Right kidney (tissue), 1 donor: Measurements from ENCODE around the gene RAX2.
A peak's percentile ranks its signal among the peaks of the same experiment; 100 is the strongest.

ENCODE experiments used
- DNase-seq: peaks from one replicate; pipeline ENCODE4 v3.0.0-alpha.2; 2016

The RAX2 gene

GRCh38 chr19:3801412-3802096 is 29.5 kb upstream of the RAX2 start:
- DNase-seq: peak; percentile 50

DNA sequence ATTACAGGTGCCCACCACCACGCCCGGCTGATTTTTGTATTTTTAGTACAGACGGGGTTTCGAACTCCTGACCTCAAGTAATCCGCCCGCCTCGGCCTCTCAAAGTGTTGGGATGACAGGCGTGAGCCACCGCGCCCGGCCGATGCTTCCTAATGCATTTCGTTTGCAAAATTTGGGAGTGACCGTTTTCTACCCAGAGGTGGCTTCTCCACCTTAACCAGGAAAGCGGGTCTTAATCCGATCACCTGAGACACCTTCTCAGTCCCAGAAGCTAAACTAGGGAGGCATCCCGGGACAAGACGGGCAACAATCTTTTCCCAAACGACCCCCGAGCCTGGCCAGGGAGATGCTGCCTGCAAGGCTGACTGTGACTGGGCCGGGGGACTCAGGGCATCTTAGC is 29.0 kb upstream of the RAX2 start:
- no peak for DNase-seq

- DNase-seq: no peak
Measured at GRCh38 chr19:3798137-3798536, 26.1 kb upstream of the RAX2 start.

- no peak for DNase-seq
Measured at GRCh38 chr19:3796358-3796757, 24.3 kb upstream of the RAX2 start.

DNA sequence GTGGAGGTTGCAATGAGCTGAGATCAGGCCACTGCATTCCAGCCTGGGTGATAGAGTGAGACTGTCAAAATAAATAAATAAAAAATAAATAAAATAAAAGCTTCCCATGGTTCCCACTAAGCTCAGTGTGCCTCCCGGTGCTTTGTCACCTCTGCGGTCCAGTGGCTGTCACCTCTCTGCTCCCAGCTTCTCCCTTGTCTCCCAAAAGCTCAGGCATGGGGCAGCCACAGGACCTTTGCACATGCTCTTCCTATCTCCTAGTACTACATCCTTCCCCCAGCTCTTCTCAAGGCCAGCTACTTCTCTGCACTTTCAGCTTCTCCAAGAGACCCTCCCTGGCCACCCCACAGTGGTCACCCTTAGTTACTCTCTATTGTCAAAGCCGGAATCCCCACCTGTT is 21.8 kb upstream of the RAX2 start:
- no peak for DNase-seq

GRCh38 chr19:3792114-3792513 is 20.1 kb upstream of the RAX2 start:
- no peak for DNase-seq

DNA sequence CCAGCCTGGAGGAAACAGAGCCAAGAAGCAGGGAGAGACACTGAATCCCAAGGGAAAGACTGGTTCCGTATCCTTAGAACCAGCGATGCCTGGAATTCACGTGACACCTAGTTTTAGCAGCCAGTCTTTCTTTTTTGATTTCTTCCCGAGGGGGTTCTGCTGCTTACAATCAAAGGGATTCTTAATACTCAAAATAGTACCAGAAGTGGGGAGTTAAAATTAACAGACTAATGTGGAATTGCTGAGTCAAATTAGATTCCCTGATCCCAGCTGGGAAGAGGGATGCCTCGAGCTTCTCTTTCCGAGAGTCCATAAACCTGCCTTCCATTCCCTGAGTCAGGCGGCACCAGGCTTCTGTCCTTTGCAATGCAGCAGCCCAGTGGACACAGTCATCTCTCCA is 18.9 kb upstream of the RAX2 start:
- DNase-seq: no peak

- no peak for DNase-seq
Measured at GRCh38 chr19:3790209-3790734, 18.2 kb upstream of the RAX2 start.

- no peak for DNase-seq
Measured at GRCh38 chr19:3788996-3789778, 17.2 kb upstream of the RAX2 start.

- DNase-seq: no peak
Measured at GRCh38 chr19:3785938-3786824, 14.2 kb upstream of the RAX2 start, which contains the start of gene MATK. TSS of gene MATK (minus strand) at chr19:3786381. CDS start at chr19:3785135, 1,246 bp downstream.

DNA sequence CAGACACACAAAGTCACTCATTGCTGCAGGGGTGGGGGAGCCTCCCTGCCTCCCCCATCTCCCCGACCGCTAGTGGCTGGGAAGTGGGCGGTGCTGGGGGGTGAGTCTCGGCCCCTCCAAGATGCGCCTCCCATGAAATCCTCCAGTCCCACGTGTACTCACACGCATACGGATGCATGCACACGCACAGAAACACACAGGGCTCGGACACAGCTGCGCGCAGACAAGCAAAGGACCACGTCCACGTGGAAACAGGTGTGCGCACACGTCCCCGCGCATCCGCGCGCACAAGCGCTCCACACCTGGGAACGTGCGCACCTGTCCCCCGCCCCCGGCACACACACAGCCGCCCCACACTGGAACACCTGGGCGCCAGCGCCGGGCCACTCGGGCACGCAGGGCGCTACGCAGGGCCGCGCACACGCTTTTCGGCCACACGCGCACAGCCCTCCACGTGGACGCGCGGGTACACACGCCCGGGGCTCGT is 13.5 kb upstream of the RAX2 start:
- no peak for DNase-seq

GRCh38 chr19:3784607-3785450 is 12.8 kb upstream of the RAX2 start:
- no peak for DNase-seq

GRCh38 chr19:3783660-3784584 is 11.9 kb upstream of the RAX2 start:
- DNase-seq: no peak

- no peak for DNase-seq
Measured at GRCh38 chr19:3782903-3783302, 10.9 kb upstream of the RAX2 start.

GRCh38 chr19:3782330-3782729 is 10.3 kb upstream of the RAX2 start:
- DNase-seq: no peak

- DNase-seq: no peak
Measured at GRCh38 chr19:3781603-3782002, 9.6 kb upstream of the RAX2 start.

GRCh38 chr19:3780786-3781304 is 8.8 kb upstream of the RAX2 start:
- DNase-seq: no peak

DNA sequence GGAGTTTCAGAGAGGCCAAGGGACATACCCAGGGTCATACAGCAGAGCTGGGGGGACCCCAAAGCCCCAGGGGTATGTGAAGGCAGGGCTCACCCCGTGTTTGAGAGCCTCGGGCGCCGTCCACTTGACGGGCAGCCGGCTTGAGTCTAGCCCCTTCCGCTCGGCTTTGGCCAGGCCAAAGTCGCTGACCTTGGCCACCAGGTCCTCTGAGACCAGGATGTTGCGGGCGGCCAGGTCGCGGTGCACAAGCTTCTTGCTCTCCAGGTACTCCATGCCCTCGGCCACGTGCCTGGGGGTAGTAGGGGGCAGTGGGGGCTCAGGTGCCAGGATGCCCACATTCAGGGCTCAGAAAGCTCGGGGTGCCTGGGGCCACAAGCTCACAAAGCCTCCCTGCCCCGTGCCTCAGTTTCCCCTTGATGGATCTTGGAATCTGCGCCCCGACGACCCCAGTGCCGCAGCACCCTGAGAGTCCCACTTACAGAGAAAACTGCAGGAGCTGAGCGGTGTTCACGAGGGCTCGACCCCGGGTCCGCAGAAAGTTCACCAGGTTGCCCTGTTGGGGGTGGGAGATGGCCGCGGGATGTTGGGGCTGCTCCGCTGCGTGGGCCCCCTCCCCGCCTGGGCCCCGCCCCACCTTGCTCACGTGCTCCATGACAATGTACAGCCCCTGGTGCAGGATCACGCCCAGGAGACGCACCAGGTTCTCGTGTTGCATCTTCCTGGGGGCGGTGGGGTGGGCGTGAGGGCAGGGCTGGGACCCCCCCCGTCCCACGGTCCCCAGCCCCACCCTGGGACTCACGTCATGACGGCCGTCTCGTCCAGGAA is 7.1 kb upstream of the RAX2 start:
- DNase-seq: no peak
